D721Med (cell line): ENCODE data around the gene PIK3R6.

Experiments used
- DNase-seq: peaks from one replicate; pipeline ENCODE4 v3.0.0; 2011; ENCODE audit warnings: low spot score; ENCODE audit not compliant: insufficient read length
- FAIRE-seq: peaks from 2 replicates; lab custom pipeline; 2011; peaks lifted over from hg19 to GRCh38; lab: Jason Lieb, UNC
- CTCF ChIP-seq: IDR thresholded peaks from 2 replicates; pipeline ENCODE4 v1.5.1; 2012; ENCODE audit warnings: mild to moderate bottlenecking, control low read depth; ENCODE audit not compliant: insufficient read depth; ENCODE audit errors: missing control alignments

Gene PIK3R6

GRCh38 chr17:8868092-8868491, 618 bp upstream of the PIK3R6 start:
- TF ChIP-seq CTCF, result no peak
- FAIRE-seq (no peak), DNase-seq (no peak)

GRCh38 chr17:8865811-8866210, 1.7 kb downstream of the PIK3R6 start:
- no peak for DNase-seq
- FAIRE-seq, result no peak
- TF ChIP-seq CTCF, result no peak

GRCh38 chr17:8865385-8865784, 2.1 kb downstream of the PIK3R6 start:
- TF ChIP-seq CTCF, result no peak
- DNase-seq (no peak), FAIRE-seq (no peak)

- FAIRE-seq (no peak), DNase-seq (no peak)
- TF ChIP-seq CTCF, result no peak
These were observed 5.0 kb downstream of the PIK3R6 start for GRCh38 chr17:8862213-8863056.

GRCh38 chr17:8861495-8862181, 5.8 kb downstream of the PIK3R6 start:
- no peak for TF ChIP-seq CTCF
- no peak for FAIRE-seq

GRCh38 chr17:8859804-8860430, 7.6 kb downstream of the PIK3R6 start:
- TF ChIP-seq CTCF, result no peak
- FAIRE-seq (no peak), DNase-seq (no peak)

More at GRCh38 chr17:8861495-8862181, 5.8 kb downstream of the PIK3R6 start:
- no peak for DNase-seq
